ENCODE data around the gene OR10G7. TPM values are rescaled to one million over a fixed set of nuclear protein-coding genes. Genes with fewer than 3 reads are reported as not detected.

The OR10G7 gene
- not detected in 2 replicates for polyA plus RNA-seq (2013)

DNA sequence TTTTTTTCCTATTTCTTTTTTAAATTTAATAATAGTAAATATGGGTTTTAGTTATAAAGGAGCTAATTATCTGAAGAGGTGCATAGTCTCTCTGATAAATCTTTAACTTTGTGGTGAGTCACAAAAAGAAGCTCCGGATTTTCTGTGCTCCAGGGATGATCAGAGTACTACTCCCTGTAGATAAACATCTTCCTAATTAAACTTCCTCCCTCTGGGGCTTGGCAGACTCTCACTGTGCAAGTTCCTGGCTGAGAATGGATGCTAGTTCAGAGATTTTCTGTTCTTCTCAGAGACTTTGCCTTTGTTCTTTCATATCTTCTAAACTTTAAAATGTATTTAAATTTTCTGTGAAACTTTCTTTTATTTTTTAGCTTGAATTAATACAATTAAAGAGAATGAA, at the start of gene OR10G7:
Gene OR10G7, minus strand, starts transcription at position 72 of the 400 bp plus-strand sequence. CDS start 2,324 bp downstream, outside the sequence.
- no peak for DNase-seq

GRCh38 chr11:124085997-124086846, 45.1 kb upstream of the OR10G7 start:
- Histone ChIP-seq H3K27me3 (ENCODE audit: insufficient read depth, low read length) (no peaks in the 10 kb centered on the region), H3K27ac (ENCODE audit: low read depth, low read length) (no peak overlapping the region), H4K8ac (ENCODE audit: low read depth, low read length) (no peak overlapping the region), H3K79me2 (ENCODE audit: control insufficient read depth, insufficient read depth, low read length, poor library complexity) (no peaks in the 10 kb centered on the region), H3K79me1 (ENCODE audit: low read length) (no peaks in the 10 kb centered on the region), H2AK5ac (ENCODE audit: low read length) (no peak overlapping the region), H3K18ac (ENCODE audit: low read length) (no peak overlapping the region), H4K91ac (ENCODE audit: low read depth, low read length) (no peak overlapping the region), H3K4me1 (ENCODE audit: control insufficient read depth in 1 of 2, insufficient read depth in 2 of 2, low read length in 2 of 2) (no peaks in the 10 kb centered on the region), H3K14ac (ENCODE audit: low read length) (no peak overlapping the region), H2BK12ac (ENCODE audit: low read length) (no peak overlapping the region), H3K36me3 (ENCODE audit: control insufficient read depth in 1 of 2, insufficient read depth in 2 of 2, low read length in 2 of 2) (no peaks in the 10 kb centered on the region), H3K9me3 (ENCODE audit: insufficient read depth, low read depth, low read length) (no peaks in the 10 kb centered on the region), H2BK120ac (ENCODE audit: insufficient read depth, low read length, poor library complexity) (no peak overlapping the region), H3K4me3 (ENCODE audit: low read depth, low read length) (no peak overlapping the region), H3K23ac (ENCODE audit: low read length) (no peak overlapping the region), H3K4ac (ENCODE audit: low read depth, low read length) (no peak overlapping the region), H3K9ac (ENCODE audit: low read length) (no peak overlapping the region), H2AFZ (ENCODE audit: insufficient read depth, low read length, poor library complexity) (no peak overlapping the region), H4K12ac (ENCODE audit: low read depth, low read length) (no peak overlapping the region), H3K4me2 (ENCODE audit: low read length) (no peak overlapping the region), H2BK5ac (ENCODE audit: low read depth, low read length, poor library complexity) (no peak overlapping the region)
- DNase-seq: peak; percentile 29 to 68
- no CpG with 5 or more reads among the region's 10 CpGs for WGBS (ENCODE audit: extremely low coverage, insufficient coverage, insufficient read length)

More for the DNA sequence above, at the start of gene OR10G7:
- Histone ChIP-seq H3K4me1 (ENCODE audit: control insufficient read depth in 1 of 2, insufficient read depth in 2 of 2, low read length in 2 of 2) (no peaks in the 10 kb centered on the region), H4K8ac (ENCODE audit: low read depth, low read length) (no peak within 1 kb of the TSS), H3K79me1 (ENCODE audit: low read length) (no peaks in the 10 kb centered on the region), H3K4ac (ENCODE audit: low read depth, low read length) (no peak within 1 kb of the TSS), H3K27me3 (ENCODE audit: insufficient read depth, low read length) (no peaks in the 10 kb centered on the region), H3K36me3 (ENCODE audit: control insufficient read depth in 1 of 2, insufficient read depth in 2 of 2, low read length in 2 of 2) (no peaks in the 10 kb centered on the region), H2BK120ac (ENCODE audit: insufficient read depth, low read length, poor library complexity) (no peak within 1 kb of the TSS), H2BK5ac (ENCODE audit: low read depth, low read length, poor library complexity) (no peak within 1 kb of the TSS), H3K27ac (ENCODE audit: low read depth, low read length) (no peak within 1 kb of the TSS), H3K18ac (ENCODE audit: low read length) (no peak within 1 kb of the TSS), H2AK5ac (ENCODE audit: low read length) (no peak within 1 kb of the TSS), H3K4me3 (ENCODE audit: low read depth, low read length) (no peak within 1 kb of the TSS), H3K23ac (ENCODE audit: low read length) (no peak within 1 kb of the TSS), H4K12ac (ENCODE audit: low read depth, low read length) (no peak within 1 kb of the TSS), H3K79me2 (ENCODE audit: control insufficient read depth, insufficient read depth, low read length, poor library complexity) (no peaks in the 10 kb centered on the region), H3K9ac (ENCODE audit: low read length) (no peak within 1 kb of the TSS), H2AFZ (ENCODE audit: insufficient read depth, low read length, poor library complexity) (no peak within 1 kb of the TSS), H3K4me2 (ENCODE audit: low read length) (no peak within 1 kb of the TSS), H4K91ac (ENCODE audit: low read depth, low read length) (no peak within 1 kb of the TSS), H2BK12ac (ENCODE audit: low read length) (no peak within 1 kb of the TSS), H3K9me3 (ENCODE audit: insufficient read depth, low read depth, low read length) (no peaks in the 10 kb centered on the region), H3K14ac (ENCODE audit: low read length) (no peak within 1 kb of the TSS)
- no CpG with 5 or more reads among the region's 1 CpG for WGBS (ENCODE audit: extremely low coverage, insufficient coverage, insufficient read length)

GRCh38 chr11:124085583-124085982, 44.5 kb upstream of the OR10G7 start:
- Histone ChIP-seq H3K79me2 (ENCODE audit: control insufficient read depth, insufficient read depth, low read length, poor library complexity) (no peaks in the 10 kb centered on the region), H2AK5ac (ENCODE audit: low read length) (no peak overlapping the region), H3K4me3 (ENCODE audit: low read depth, low read length) (no peak overlapping the region), H2BK5ac (ENCODE audit: low read depth, low read length, poor library complexity) (no peak overlapping the region), H4K8ac (ENCODE audit: low read depth, low read length) (no peak overlapping the region), H3K14ac (ENCODE audit: low read length) (no peak overlapping the region), H3K4me1 (ENCODE audit: control insufficient read depth in 1 of 2, insufficient read depth in 2 of 2, low read length in 2 of 2) (peaks cover under 1 to 4% of the 10 kb centered on the region in 2 experiments), H3K27me3 (ENCODE audit: insufficient read depth, low read length) (no peaks in the 10 kb centered on the region), H2BK12ac (ENCODE audit: low read length) (no peak overlapping the region), H4K12ac (ENCODE audit: low read depth, low read length) (no peak overlapping the region), H4K91ac (ENCODE audit: low read depth, low read length) (no peak overlapping the region), H3K9ac (ENCODE audit: low read length) (no peak overlapping the region), H3K23ac (ENCODE audit: low read length) (no peak overlapping the region), H3K4ac (ENCODE audit: low read depth, low read length) (no peak overlapping the region), H3K27ac (ENCODE audit: low read depth, low read length) (no peak overlapping the region), H2BK120ac (ENCODE audit: insufficient read depth, low read length, poor library complexity) (no peak overlapping the region), H3K4me2 (ENCODE audit: low read length) (no peak overlapping the region), H3K36me3 (ENCODE audit: control insufficient read depth in 1 of 2, insufficient read depth in 2 of 2, low read length in 2 of 2) (no peaks in the 10 kb centered on the region), H3K18ac (ENCODE audit: low read length) (no peak overlapping the region), H3K9me3 (ENCODE audit: insufficient read depth, low read depth, low read length) (no peaks in the 10 kb centered on the region), H3K79me1 (ENCODE audit: low read length) (no peaks in the 10 kb centered on the region), H2AFZ (ENCODE audit: insufficient read depth, low read length, poor library complexity) (no peak overlapping the region)
- WGBS (ENCODE audit: extremely low coverage, insufficient coverage, insufficient read length): no CpG with 5 or more reads among the region's 3 CpGs
- peak; percentile 74 to 86 for DNase-seq

DNA sequence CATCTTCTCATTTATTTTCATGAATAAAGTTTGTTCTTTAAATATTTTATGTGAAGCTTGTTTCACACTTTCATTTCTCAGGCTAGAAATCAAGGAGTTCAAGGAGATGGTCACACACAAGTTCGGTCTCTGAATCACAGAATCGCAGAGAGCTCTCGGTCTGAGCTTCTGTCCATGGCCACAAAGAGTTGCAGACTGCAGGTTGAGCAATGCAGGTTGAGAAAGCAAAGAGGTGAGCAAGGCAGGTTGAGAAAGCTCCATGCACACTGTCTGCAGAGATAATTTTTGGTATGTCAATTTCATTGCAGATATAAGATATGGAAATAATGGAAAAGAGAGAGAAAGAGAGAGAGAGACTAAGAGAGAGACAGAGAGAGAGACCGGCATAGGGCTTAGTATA, 41.2 kb upstream of the OR10G7 start:
- H3K4me1 ChIP-seq (ENCODE audit: control insufficient read depth in 1 of 2, insufficient read depth in 2 of 2, low read length in 2 of 2): peaks cover 11% of the 10 kb centered on the region in 2 experiments
- H3K18ac ChIP-seq (ENCODE audit: low read length): no peak overlapping the region
- no peaks in the 10 kb centered on the region for H3K9me3 ChIP-seq (ENCODE audit: insufficient read depth, low read depth, low read length)
- H3K79me2 ChIP-seq (ENCODE audit: control insufficient read depth, insufficient read depth, low read length, poor library complexity): no peaks in the 10 kb centered on the region
- no peak overlapping the region for H2AK5ac ChIP-seq (ENCODE audit: low read length)
- H2BK5ac ChIP-seq (ENCODE audit: low read depth, low read length, poor library complexity): no peak overlapping the region
- no peak overlapping the region for H3K9ac ChIP-seq (ENCODE audit: low read length)
- no peak overlapping the region for H2BK120ac ChIP-seq (ENCODE audit: insufficient read depth, low read length, poor library complexity)
- H2BK12ac ChIP-seq (ENCODE audit: low read length): no peak overlapping the region
- no peaks in the 10 kb centered on the region for H3K36me3 ChIP-seq (ENCODE audit: control insufficient read depth in 1 of 2, insufficient read depth in 2 of 2, low read length in 2 of 2)
- peak; percentile 62 to 87 for DNase-seq
- H3K27ac ChIP-seq (ENCODE audit: low read depth, low read length): no peak overlapping the region
- peaks cover 6% of the 10 kb centered on the region for H3K79me1 ChIP-seq (ENCODE audit: low read length)
- WGBS (ENCODE audit: extremely low coverage, insufficient coverage, insufficient read length): no CpG with 5 or more reads among the region's 4 CpGs
- H3K23ac ChIP-seq (ENCODE audit: low read length): no peak overlapping the region
- H2AFZ ChIP-seq (ENCODE audit: insufficient read depth, low read length, poor library complexity): no peak overlapping the region
- H4K8ac ChIP-seq (ENCODE audit: low read depth, low read length): no peak overlapping the region
- no peak overlapping the region for H4K12ac ChIP-seq (ENCODE audit: low read depth, low read length)
- H3K4ac ChIP-seq (ENCODE audit: low read depth, low read length): no peak overlapping the region
- no peaks in the 10 kb centered on the region for H3K27me3 ChIP-seq (ENCODE audit: insufficient read depth, low read length)
- no peak overlapping the region for H3K4me2 ChIP-seq (ENCODE audit: low read length)
- no peak overlapping the region for H3K14ac ChIP-seq (ENCODE audit: low read length)
- no peak overlapping the region for H3K4me3 ChIP-seq (ENCODE audit: low read depth, low read length)
- H4K91ac ChIP-seq (ENCODE audit: low read depth, low read length): no peak overlapping the region
